Measurements from ENCODE around the gene CRNN. TPM values are rescaled to one million over a fixed set of nuclear protein-coding genes. Genes with fewer than 3 reads are reported as not detected.

Gene CRNN
- total RNA-seq, 1 donor from 2014 or later: 0.21 TPM

GRCh38 chr1:152448496-152448895 lies 34.4 kb upstream of the CRNN start:
- TF ChIP-seq CTCF (IDR thresholded peaks at IDR 0.05): no peak
- DNase-seq (ENCODE audit: low spot score in 2 of 2): no peak
- intact Hi-C loops (cut with DNase I): no loop called here

GRCh38 chr1:152448095-152448494 lies 34.0 kb upstream of the CRNN start:
- no peak for TF ChIP-seq CTCF (IDR thresholded peaks at IDR 0.05)
- intact Hi-C loops (cut with DNase I): no loop called here
- Histone ChIP-seq H3K36me3 (no peaks in the 10 kb centered on the region), H3K9me3 (no peaks in the 10 kb centered on the region), H3K4me3 (no peak overlapping the region), H3K27ac (no peak overlapping the region), H3K27me3 (no peaks in the 10 kb centered on the region), H3K4me1 (no peaks in the 10 kb centered on the region)
- no peak for DNase-seq (ENCODE audit: low spot score in 2 of 2)

More at GRCh38 chr1:152448496-152448895, 34.4 kb upstream of the CRNN start:
- Histone ChIP-seq H3K9me3 (no peaks in the 10 kb centered on the region), H3K36me3 (no peaks in the 10 kb centered on the region), H3K27me3 (no peaks in the 10 kb centered on the region), H3K27ac (no peak overlapping the region), H3K4me3 (no peak overlapping the region), H3K4me1 (no peaks in the 10 kb centered on the region)

- H3K36me3 ChIP-seq: no peaks in the 10 kb centered on the region
- H3K9me3 ChIP-seq: no peaks in the 10 kb centered on the region
- H3K4me1 ChIP-seq: peaks cover 0 to 3% of the 10 kb centered on the region in 2 donors
- no peak for DNase-seq (ENCODE audit: low spot score in 2 of 2)
- intact Hi-C loops (cut with DNase I): no loop called here
- no peak for TF ChIP-seq CTCF (IDR thresholded peaks at IDR 0.05)
- no peak overlapping the region for H3K4me3 ChIP-seq
- no peak overlapping the region for H3K27ac ChIP-seq
- H3K27me3 ChIP-seq: no peaks in the 10 kb centered on the region
These were observed 33.4 kb upstream of the CRNN start for GRCh38 chr1:152447484-152447883.

GRCh38 chr1:152444045-152444444 lies 30.0 kb upstream of the CRNN start:
- H3K27me3 ChIP-seq: no peaks in the 10 kb centered on the region
- H3K4me3 ChIP-seq: no peak overlapping the region
- no peak for DNase-seq (ENCODE audit: low spot score in 2 of 2)
- H3K9me3 ChIP-seq: no peaks in the 10 kb centered on the region
- H3K36me3 ChIP-seq: no peaks in the 10 kb centered on the region
- H3K4me1 ChIP-seq: peaks cover 0 to 8% of the 10 kb centered on the region in 2 donors
- intact Hi-C loops (cut with DNase I): loop anchor here (5.0 kb wide), 2 partner anchors 257 to 392 kb away; no protein-coding TSS in a partner anchor
- no peak for TF ChIP-seq CTCF (IDR thresholded peaks at IDR 0.05)
- no peak overlapping the region for H3K27ac ChIP-seq

GRCh38 chr1:152442765-152443164 lies 28.7 kb upstream of the CRNN start:
- TF ChIP-seq CTCF (IDR thresholded peaks at IDR 0.05): no peak
- no peak for DNase-seq (ENCODE audit: low spot score in 2 of 2)

GRCh38 chr1:152442301-152442700 lies 28.2 kb upstream of the CRNN start:
- Histone ChIP-seq H3K4me3 (no peak overlapping the region), H3K27me3 (no peaks in the 10 kb centered on the region), H3K36me3 (no peaks in the 10 kb centered on the region), H3K9me3 (no peaks in the 10 kb centered on the region), H3K4me1 (peaks cover 0 to 8% of the 10 kb centered on the region in 2 donors), H3K27ac (peak overlapping the region in 1 of 2 donors; percentile 4)
- intact Hi-C loops (cut with DNase I): loop anchor here (5.0 kb wide), 2 partner anchors 255 to 390 kb away; no protein-coding TSS in a partner anchor
- no peak for TF ChIP-seq CTCF (IDR thresholded peaks at IDR 0.05)
- no peak for DNase-seq (ENCODE audit: low spot score in 2 of 2)

More at GRCh38 chr1:152442765-152443164, 28.7 kb upstream of the CRNN start:
- Histone ChIP-seq H3K36me3 (no peaks in the 10 kb centered on the region), H3K27me3 (no peaks in the 10 kb centered on the region), H3K4me1 (peaks cover 0 to 8% of the 10 kb centered on the region in 2 donors), H3K27ac (peak overlapping the region in 1 of 2 donors; percentile 4), H3K9me3 (no peaks in the 10 kb centered on the region), H3K4me3 (no peak overlapping the region)
- intact Hi-C loops (cut with DNase I): loop anchor here (5.0 kb wide), 2 partner anchors 255 to 390 kb away; no protein-coding TSS in a partner anchor
